HG02840 (cell line): ENCODE data around the gene TMPRSS7.

Source experiments
- ATAC-seq: cut with Tn5 transposase; IDR thresholded peaks from one replicate; pipeline ENCODE4 v1.9.1; 2021; ENCODE audit warnings: mild to moderate bottlenecking, moderate library complexity, moderate number of reproducible peaks; ENCODE audit not compliant: unreplicated experiment, low FRiP score

Gene TMPRSS7

DNA sequence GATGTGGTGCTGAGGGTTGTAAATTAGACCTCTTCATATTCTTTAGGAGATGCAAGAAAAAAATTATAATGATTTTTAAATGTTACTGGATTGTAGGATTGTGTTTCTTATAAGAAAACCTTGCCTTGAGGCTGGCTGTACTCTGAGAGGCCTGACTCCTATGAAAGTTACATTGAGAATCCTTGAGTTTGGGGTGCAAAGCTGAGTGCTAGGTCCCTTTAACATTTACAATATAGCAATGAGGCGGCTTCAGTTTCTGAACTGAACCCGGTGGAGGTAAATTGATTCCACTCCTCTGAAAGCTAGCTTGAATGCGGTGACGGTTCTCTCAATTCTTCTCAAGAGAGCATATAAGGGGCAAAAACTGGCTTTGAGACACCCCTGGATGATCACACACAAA is at the start of gene TMPRSS7:
Gene TMPRSS7 (plus strand): TSS at position 301 of the 400 bp plus-strand sequence. CDS start 110 bp downstream, outside the sequence.
- no peak for ATAC-seq

DNA sequence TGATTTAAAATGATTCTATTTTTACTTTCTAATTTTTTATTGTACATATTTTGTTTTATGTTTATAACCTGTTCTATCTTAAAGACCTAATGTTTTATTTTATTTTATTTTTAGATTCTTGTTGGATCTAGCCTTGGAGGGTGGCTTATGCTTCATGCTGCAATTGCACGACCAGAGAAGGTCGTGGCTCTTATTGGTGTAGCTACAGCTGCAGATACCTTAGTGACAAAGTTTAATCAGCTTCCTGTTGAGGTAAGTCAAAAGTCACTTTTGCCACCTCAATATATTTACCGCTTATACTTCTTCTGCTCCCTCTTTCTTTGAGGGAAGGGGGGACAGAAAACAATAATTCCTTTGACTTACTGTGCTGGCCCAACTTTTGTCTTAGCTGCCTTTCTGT is 47.7 kb upstream of the TMPRSS7 start:
- no peak for ATAC-seq

- peak; percentile 91 for ATAC-seq
Measured at GRCh38 chr3:111989061-111989678, 45.4 kb upstream of the TMPRSS7 start.

- no peak for ATAC-seq
Measured at GRCh38 chr3:111993038-111993437, 41.5 kb upstream of the TMPRSS7 start.

- ATAC-seq: no peak
Measured at GRCh38 chr3:111998636-111999483, 35.7 kb upstream of the TMPRSS7 start, which contains the start of gene TAGLN3. Gene TAGLN3, plus strand, starts transcription at chr3:111998922. Its CDS starts 501 bp downstream, at chr3:111999423.

GRCh38 chr3:111999484-112000324 is 34.8 kb upstream of the TMPRSS7 start:
- ATAC-seq: no peak

GRCh38 chr3:112000367-112000771 is 34.2 kb upstream of the TMPRSS7 start:
- no peak for ATAC-seq

DNA sequence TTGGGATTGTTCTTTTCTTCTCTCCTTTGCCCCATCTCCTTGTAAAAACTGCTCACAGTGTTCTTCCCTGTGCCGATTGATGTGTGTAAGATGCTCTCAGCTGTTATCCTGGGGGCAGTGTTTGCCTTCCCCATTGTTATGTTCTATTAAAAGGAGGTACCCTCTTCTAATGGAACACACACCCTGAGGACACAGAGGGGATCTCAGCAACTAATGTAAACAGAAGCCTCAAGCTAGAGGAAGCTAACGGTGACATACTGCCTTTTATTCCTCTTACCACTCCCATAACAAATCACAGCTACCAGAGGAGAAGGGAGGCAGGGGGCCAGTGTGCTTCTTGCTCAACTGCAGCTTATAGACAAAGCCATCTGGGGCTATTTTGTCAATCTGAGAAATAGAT is 33.6 kb upstream of the TMPRSS7 start:
- no peak for ATAC-seq

GRCh38 chr3:112001526-112001925 is 33.0 kb upstream of the TMPRSS7 start:
- no peak for ATAC-seq

- no peak for ATAC-seq
Measured at GRCh38 chr3:112002096-112002971, 32.2 kb upstream of the TMPRSS7 start.

DNA sequence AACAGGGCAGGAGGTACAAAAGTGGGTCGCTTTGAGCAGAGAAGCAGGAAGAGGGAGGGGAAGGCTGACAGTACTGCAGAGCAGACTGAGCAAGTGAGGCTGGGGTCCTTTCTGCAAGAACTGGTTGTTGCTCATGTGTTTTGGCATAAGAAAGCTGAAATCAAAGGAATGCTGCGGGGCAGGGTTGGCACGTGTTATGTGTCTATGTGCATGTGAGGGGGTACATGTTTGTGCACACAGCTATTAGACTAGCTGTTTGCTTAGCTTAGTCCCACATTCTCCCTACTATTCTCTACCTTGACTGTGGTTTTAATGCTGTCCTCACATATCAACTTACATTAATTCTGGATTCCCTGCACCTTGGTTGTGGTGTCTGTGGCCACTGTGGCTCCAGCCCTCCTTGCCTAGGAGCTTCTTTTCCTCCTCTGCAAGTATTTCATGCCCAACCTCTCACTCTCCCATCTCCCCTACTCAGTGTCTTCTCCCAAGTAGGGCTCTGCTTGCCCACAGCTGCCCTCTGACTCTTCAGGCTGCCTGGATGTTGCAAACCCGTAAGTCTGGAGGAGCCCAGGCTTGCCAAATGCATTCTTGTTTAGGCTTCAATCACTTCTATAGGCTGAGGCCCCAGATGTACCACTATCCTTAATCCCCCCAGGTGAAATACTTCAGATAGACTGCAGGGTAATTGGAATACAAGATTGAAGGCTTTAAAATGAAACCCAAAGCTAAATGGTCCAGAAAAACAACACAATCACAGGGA is 31.0 kb upstream of the TMPRSS7 start:
- no peak for ATAC-seq

- ATAC-seq: no peak
Measured at GRCh38 chr3:112004187-112004586, 30.3 kb upstream of the TMPRSS7 start.

GRCh38 chr3:112004669-112005068 is 29.9 kb upstream of the TMPRSS7 start:
- no peak for ATAC-seq

GRCh38 chr3:112005091-112005672 is 29.4 kb upstream of the TMPRSS7 start:
- no peak for ATAC-seq

- no peak for ATAC-seq
Measured at GRCh38 chr3:112007633-112008032, 26.9 kb upstream of the TMPRSS7 start.

DNA sequence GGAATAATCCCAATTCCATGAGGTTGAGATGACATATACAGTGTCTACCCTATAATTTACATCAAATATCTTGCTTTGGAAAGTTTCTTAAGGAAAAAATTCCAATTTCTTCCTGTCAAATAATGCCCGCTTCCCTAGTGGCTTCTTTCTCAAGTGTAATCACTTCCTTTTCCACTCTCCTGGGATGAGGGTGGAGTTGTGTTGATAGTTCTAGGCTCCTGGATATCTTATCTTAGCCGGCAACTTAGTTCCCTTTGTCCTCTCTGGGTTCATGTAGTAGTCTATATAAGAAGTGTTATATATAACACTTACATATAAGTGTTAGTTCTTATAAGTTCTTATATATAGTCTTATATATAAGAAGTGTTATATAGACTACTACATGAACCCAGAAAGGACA is 24.9 kb upstream of the TMPRSS7 start:
- ATAC-seq: no peak

DNA sequence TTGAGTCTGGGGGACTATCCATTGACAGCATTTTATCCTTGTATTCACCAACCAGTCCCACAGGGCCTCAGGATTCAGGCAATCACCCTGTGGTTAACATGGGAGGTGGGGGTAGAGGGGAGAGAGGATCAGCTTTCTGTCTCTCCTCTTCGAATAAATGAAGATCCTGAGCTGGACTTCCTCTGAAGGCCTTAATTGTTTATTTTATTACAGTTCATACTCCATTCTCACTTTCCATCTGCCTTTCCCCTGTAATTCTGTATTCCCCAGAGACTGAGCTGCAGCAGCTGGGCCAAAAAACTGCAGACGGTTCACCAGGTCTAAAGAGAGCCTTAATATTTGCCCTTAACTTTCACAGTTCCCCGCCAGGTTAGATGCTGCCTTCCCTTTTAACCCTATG is 23.9 kb upstream of the TMPRSS7 start:
- ATAC-seq: no peak

- no peak for ATAC-seq
Measured at GRCh38 chr3:112011376-112011940, 23.1 kb upstream of the TMPRSS7 start.
